ENCODE data around the gene RTP1.
"Not testable (repeated sequence)": the region's sequence is repeated elsewhere in the genome, so short reads cannot be mapped to it uniquely, and the experiment has no call there.

The RTP1 gene, protein sequence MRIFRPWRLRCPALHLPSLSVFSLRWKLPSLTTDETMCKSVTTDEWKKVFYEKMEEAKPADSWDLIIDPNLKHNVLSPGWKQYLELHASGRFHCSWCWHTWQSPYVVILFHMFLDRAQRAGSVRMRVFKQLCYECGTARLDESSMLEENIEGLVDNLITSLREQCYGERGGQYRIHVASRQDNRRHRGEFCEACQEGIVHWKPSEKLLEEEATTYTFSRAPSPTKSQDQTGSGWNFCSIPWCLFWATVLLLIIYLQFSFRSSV

DNA sequence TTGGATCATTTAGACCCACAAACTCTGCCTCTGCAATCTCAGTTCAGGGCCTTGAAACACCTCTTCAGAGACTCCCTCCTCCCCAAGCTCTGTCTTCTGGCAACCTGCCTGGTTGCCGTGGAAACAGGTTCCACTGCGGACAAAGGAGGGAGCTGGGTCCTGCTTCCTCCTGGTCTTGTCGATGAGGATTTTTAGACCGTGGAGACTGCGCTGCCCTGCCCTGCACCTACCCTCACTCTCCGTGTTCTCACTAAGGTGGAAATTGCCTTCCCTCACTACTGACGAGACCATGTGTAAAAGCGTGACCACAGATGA is at the start of gene RTP1:
TSS of gene RTP1 (plus strand) at position 152 of the 315 bp plus-strand sequence. CDS start at position 182, 30 bp downstream.
- no peak for DNase-seq

DNA sequence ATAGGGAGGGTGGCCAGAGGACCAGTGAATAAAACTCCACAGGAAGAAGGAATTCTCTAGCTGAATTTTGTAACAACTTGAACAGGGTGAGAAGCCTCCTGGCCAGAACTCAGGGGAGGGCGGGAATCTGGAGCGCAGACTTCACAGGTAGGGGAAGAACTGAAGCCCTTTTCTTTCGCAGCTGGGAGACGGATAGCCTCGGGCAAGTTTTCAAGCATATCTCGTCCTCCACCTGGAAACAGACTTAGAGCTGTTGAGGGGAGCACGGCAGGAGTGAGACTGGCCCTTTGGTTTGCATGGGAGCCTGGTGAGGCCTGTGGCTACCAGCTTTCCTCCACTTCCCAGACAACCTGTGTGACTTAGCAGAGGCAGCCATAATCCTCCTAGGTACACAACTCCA is 47.1 kb upstream of the RTP1 start:
- no peak for DNase-seq

DNA sequence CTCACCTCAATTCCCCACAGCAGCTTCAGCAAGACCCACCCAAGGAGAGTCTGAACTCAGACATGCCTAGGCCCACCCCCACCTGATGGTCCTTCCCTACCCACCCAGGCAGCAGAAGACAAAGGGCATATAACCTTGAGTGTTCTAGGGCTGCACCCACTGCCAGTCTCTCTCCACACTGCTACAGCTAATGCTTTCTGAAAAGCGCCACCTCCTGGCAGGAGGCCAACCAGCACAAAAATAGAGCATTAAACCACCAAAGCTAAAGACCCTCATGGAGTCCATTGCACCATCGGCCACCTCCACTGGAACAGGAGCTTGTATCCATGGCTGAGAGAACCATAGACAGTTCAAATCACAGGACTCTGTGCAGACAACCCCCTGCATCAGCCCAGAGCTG is 46.7 kb upstream of the RTP1 start:
- DNase-seq: no peak

DNA sequence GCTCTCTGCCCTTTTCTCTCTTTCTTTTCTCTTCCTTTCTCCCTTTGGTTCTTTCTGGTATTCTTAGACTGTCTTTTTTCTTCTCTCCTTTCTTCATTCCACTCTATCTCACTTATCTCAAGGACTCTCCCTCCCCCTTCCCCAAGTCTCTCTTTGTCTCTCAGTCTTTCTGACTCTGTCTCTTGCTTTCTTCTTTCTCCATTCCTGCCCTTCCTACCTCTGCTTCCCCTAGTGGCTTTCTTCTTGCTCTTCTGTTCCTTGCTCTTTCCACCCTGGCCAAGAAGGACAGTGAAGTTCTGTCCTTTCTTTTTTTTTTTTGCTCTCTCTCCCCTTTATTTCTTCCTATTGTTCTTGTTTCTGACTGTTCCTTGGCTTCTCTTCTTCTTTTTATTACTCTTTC is 35.7 kb upstream of the RTP1 start:
- DNase-seq: no peak

DNA sequence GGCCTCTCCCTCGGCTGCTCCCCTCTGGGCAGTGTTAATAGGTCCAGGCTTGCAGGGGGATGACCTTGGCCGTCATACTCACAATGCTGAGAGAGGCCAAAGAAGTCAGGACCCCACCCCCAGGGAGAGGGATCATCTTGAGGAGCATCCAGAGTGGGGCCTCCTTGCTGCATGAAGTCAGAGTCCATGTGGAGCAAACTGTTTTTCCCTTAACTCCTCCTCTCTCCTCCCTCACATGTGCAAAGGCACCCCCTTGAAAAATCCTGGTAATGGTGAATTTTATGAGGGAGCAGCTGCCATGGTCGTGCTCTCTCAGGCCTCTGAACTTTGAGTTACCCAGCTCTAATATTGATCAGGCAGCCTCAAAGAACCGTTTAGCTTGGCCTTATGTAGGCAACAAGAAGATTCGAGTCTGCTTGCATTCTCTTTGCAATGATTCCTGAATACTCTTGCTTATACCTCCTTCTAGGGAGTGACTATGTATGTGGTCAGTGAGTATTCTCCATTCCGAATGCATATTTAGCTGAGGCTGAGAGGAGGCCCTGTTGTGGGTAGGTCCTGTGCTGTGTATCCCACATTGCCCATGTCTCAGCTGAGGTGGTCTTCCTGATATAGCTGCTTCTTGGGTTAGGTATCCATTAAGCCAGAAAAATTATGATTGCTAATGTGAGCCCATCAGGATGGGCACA is 34.9 kb upstream of the RTP1 start:
- no peak for DNase-seq

DNA sequence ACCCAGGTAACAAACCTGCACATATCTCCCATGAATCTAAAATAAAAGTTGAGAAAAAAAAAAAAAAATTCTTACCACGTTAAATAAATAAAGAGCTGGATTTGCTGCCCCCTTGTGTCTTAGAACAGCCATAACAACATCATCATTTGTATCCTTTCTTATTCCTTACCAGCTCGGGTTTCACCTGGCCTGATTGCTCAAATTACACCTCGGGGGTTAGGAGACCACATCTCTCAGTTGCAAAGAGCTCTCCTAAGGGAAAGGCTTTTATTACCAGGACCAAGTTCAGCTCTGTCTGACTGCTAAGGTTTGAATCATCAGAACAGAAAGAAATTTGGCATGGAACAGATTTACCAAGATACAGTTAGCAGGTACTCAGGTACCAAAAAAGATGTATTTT is 32.1 kb upstream of the RTP1 start:
- DNase-seq: no peak

DNA sequence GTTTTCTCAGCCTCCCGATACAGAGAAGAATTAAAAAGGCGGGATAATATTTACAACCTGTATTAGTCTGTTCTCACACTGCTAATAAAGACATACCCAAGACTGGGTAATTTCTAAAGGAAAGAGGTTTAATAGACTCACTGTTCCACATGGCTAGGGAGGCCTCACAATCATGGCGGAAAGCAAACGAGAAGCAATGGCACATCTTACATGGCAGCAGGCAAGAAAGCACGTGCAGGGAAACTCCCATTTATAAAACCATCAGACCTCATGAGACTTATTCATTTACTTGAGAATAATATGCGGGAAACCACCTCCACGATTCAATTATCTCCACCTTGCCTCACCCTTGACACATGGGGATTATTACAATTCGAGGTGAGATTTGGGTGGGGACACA is 30.5 kb upstream of the RTP1 start:
- no peak for DNase-seq

DNA sequence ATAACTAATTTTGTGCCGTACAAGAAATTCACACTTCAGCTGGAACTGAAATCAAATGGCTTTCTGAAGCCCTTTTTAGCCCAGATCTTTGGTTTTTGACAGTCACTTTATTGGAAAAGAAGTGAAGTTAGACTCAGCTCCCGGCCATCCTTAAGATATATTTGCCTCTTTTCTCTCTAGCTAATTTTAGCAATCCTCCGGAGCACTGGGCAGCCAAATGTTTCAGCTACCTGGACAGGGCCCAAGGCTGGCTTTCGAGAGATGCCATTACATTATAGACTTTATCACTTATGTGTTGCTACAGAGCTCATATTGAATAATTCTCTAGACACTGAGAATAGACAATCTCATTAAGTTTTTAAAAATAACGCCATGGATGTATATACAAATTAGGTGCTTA is 29.5 kb upstream of the RTP1 start:
- DNase-seq: no peak

DNA sequence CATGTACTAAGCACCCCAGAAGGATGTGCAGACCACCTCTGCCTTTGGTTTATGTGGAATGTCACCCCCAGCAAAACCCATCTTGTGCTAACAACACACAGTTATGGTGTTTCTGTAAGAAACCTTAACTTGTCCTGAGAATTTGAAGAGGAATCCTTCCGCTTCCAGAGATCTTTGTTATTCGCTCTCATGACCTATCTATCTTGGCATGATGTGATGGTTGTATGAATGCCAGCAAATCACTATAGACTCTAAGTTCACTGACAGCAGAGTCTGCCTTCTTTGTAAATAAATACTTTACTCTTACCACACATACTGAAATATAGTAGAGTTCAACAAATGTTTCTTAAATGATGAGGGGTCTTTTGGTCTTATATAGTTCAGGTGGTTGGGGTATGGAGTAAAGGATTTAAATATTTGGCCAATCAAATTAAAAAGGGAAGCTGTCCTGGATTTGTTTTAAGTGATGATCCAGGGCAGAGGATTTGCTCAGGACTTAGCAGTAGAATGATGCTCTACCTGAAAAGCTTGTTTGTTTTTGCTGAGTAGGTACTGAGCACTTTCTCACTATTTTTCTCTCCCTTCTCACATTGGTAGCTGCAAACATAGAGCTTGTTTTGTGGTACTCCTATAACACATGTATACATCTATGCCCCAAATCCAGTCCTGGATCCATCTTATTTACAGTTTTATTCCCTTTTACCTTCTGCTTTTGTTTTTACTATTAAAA is 27.9 kb upstream of the RTP1 start:
- no peak for DNase-seq

DNA sequence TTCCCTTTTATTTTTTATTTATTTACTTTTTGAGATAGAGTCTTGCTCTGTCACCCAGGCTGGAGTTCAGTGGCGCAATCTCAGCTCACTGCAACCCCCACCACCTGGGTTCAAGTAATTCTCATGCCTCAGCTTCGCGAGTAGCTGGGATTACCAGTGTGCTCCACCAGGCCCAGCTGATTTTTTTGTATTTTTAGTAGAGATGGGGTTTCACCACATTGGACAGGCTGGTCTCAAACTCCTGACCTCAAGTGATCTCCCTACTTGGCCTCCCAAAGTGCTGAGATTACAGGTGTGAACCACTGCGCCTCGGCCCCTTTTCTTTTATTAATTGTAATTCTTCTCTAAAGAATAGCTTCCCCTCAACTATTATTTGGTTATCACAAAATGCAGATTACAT is 26.4 kb upstream of the RTP1 start:
- not testable (repeated sequence) for DNase-seq

DNA sequence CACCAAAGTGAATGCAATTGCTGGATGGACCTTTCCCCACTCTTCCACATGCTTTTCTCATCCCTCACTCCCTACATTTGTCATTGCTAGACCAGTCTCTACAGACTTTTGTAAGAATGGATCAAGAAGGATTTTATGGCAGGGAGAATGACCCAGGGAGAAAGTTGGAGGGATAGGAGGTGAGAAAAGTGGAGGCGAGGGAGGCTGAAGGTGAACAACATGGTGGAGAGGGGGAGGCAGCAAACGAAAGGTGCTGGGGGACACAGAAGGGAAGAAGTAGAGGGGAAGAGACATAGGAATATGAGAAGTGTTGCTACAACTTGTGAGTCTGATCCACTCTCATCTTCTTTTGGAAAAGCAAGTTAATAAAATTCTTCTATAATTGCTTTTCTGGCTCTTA is 24.4 kb upstream of the RTP1 start:
- DNase-seq: no peak

DNA sequence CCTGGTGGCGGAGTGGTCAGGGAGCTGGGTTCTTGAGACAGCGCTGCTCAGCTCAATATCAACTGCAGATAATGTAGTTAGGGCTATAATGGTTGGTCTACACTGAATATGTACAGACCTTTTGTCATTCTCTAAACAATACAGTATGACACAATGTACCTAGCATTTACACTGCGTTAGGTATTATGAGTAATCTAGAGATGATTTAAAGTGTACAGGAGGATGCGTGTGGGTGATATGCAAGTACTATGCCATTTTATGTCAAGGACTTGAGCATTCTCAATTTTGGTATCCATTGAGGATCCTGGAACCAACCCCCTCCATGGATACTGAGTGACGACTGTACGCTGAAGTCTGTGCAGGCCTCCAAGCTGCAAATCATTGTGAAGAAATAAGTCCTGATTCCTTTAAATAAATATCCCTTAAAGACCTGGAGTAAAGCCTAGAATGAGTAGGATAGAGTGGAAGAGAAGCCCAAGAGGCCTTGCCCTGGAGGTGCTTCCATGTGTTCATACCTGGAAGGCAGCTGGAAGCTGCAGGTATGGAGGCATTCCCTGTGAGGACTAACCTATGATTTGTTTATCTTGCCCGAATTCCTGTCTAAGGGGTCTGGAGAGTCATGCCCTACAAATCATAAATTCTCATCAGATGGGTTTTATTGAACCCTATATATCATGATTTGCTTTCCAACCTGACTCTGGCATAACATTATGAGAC is 15.7 kb upstream of the RTP1 start:
- no peak for DNase-seq

DNA sequence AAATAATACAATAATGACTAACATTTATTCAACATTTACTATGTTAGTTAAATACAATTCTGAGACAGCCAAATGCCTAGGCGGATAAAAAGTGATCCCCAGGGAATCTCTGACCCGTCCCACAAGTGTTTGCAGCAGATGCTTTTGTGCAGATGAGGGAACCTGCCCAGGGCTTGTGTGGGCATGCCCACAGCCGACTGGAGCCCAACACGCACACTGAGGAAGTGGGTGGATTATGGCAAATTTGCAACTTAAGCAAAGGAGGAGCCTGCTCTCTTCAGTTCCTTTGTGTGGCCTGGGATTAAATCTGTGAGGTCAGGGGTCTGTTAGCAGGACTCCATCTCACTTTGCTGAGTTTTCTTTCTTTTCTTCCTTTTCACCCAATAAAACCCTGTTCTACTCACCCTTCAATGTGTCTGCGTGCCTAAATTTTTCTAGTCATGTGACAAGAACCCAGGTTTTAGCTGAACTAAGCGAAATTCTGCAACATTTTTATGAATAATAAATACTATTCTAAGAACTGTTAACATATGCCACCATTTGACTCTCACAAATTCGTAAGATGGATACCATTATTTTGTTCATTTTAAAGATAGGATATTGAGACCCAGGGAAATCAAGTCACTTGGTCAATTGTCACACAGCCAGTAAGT is 13.9 kb upstream of the RTP1 start:
- no peak for DNase-seq

DNA sequence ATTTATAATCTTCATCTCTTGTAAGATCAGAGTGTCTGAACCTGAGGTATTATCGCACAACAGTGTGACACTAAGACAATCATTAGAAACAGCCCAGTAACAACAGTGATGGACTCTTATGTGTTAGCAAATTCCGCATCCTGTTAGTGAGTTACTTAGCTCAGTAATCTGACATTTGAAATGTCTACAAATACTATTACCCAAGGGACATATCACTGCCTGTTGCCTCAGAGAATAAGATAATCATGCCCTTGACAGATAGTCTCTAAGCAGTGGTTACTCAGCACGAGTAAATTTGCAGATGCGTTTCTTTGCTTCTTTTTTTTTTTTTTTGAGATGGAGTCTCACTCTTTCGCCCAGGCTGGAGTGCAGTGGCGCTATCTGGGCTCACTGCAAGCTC is 13.4 kb upstream of the RTP1 start:
- DNase-seq: no peak

DNA sequence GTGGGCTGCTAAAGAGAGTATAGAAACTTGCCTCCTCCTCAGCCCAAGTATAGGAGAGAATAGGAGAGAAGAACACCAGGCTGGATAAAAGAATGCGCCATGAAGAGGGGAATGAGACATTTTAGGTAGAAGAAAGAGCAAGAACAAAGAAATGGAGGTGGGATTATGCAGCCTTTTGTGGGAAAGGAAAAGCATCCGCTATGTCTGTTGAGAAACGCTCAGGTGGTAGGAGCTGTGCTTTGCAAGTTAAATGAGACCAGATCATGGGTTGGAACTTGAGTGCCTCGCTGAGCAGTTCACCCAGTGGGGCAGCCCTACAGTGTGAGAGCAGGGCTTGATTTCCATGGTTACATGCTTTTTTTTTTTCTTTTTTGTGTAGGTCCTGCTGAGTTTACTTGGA is 11.5 kb upstream of the RTP1 start:
- no peak for DNase-seq

DNA sequence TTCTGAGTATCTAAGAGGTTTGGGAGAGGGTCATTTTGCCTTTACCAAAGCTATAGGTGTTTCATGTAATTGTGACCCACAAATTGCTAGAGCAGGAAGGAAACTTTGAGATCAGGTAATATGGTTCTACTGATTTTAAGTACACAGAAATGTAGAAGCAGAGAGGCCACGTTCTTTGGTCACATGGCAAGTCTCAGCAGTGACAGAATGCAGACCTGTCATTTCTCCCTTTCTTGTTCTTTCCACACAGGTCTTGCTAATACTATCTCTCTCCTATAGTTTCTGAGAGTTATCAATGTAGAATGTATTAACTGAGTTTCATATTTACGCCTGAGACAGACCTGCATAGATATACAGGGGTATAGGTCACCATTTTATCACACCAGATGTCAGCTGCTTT is 10.9 kb upstream of the RTP1 start:
- DNase-seq: no peak

DNA sequence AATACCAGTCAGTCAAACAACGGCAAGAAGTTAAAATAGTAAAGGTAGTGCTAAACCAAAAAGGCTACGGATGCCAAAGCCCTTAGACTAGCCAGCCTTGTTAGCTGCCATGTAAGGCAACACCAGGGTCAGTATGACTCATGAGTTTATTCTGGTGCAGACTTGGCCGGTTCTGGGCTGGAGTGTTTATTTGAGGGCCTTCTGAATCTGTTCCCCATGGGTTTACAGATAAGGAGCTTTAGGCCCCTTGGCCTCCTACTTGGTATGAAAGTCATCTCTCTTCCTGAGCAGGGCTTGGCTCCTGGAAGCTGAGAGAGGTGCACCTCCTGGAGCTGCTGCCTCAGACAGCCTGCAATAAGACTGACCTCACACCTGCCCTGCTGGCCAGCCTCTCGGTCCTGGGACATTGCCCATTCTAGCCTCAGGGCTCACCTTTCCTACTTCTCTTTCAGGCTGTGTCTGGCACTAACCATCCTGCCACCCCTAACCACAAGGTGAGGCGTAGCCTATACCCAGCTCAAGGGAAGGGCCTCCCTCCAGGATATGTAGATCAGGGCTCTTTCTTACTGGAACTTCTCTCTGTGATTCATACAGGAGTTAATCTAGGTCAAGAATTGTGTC is 10.4 kb upstream of the RTP1 start:
- no peak for DNase-seq

DNA sequence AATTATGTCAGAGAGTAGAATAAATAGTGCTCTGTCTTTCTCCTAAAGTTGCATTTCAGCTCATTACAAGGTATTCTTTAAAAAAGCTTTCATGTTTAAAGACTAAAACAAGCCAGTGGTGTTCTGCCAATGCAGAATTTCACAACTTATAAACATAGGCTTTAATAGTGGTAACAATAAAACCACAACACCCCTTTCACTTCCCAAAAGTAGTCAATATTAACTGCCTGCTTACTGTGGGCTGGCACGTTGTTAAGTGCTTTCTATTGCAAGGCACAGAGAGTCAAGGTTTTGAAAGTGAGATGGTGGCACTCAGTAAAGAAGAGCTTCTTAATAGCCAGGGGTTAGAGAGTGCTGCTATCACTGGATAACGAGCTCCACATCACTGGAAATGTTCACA is 8.4 kb upstream of the RTP1 start:
- no peak for DNase-seq

DNA sequence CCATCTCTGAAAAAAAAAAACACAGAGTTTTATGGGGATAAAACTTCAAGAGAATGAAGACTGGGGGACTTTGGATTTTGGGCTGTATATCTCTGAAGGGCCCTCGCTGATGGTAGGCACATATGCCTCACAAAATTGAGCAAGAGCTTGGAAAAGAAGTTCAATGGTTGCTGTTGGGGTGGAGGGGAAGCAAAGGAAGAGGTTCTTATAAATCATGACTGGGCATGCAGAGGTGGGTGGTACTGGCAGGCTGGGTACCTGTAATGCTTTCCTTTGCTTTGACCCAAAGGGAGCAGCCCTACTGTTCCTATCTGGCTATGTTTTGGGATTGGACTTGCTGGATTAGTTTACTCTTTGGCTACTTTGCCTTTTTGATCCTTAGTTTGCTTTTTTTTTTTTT is 6.0 kb upstream of the RTP1 start:
- no peak for DNase-seq

DNA sequence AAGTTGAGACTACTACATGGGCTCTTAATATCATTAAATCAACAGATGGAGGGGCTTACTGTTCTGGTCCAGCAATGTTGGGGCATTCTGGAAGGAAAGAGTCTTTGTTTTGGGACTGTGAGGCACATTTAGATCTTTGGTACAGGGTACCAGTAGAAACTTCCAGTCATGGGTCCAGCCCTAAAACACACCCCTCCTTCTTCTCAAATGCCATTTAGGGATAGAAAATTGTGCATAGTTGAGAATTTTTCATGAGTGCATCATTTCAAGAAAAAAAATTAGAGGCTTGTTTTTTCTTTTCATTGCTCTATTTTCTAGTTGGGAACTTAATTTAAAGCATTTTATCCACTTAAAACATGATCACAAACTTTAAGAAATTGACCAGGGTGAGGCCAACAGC is 4.1 kb upstream of the RTP1 start:
- no peak for DNase-seq

DNA sequence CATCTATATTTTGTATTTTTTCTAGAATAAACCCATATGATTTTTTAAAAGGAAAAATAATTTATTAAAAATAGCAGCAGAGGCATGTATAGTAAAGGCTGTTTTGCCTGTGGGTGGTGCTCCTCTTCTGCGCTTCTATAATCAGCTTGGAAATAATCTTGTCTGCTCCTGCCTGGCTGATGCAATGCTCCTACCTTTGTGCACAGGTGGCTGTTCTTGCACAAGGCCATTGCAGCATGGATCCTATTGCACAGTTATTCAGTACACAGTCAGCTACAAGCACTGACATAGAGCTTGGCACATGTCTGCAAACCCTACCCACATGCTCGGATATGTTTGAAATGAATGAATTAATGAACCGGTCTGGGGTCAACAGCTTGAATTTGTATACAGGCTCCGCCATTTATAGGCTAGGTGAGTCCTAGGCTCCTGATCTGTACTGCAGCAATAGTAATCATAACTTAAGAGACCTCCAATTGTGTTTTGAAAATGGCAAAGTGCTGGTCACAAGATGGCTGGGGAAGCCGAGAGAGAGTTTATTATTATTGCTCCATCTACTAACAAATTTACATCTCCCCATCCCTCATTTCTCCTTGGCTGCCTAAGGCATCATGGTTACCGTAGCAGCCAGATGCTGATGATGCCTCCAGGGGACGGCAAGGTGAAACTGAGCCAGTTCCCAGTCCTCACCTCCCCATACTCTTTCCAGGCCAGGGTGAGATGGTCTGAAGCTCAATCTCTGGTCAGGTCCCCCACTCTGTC is 532 bp upstream of the RTP1 start:
- DNase-seq: no peak

DNA sequence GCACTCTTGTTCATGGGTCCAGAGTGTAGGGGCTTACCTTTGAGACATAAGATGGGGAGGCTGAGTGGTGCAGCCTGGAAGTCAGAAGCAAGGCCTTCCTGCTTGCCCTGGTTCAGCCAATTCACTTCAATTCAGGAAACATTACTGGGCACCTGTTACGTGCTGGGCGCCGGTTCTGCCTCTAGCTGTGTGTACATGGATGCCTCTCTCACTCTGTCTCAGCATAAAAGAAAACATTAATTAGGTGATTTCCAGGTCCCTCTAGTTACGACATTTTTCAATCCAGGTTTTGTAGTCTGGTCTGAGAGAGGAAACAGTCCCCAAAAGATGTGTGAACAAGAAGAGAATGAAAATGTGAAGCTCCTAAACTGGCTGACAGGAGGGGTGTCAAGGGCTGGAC is 1.2 kb downstream of the RTP1 start:
- DNase-seq: no peak
